ENCODE results near the gene SRRD. TPM values are rescaled to one million over a fixed set of nuclear protein-coding genes. Genes with fewer than 3 reads are reported as not detected.
"Not testable (repeated sequence)": the region's sequence is repeated elsewhere in the genome, so short reads cannot be mapped to it uniquely, and the experiment has no call there.

Gene SRRD
- total RNA-seq, 6 donors from 2014 or later = 6.2 to 25.9 (median 11.3) TPM

- Histone ChIP-seq H3K36me3 (peaks cover 3 to 85% (median 53%) of the 10 kb centered on the region in 4 donors), H3K27ac (no peak overlapping the region), H3K4me1 (peaks cover 0 to 12% (median 6%) of the 10 kb centered on the region in 4 donors), H3K27me3 (no peaks in the 10 kb centered on the region), H3K9me3 (no peaks in the 10 kb centered on the region), H3K4me3 (no peak overlapping the region)
- DNase-seq = no peak
- ATAC-seq (ENCODE audit: low FRiP score in 2 of 2) = no peak
- no peak for TF ChIP-seq CTCF (IDR thresholded peaks at IDR 0.05)
- TF ChIP-seq EP300 (IDR thresholded peaks at IDR 0.05) = no peak
- TF ChIP-seq POLR2A (IDR thresholded peaks at IDR 0.05) = no peak
- no peak for TF ChIP-seq POLR2AphosphoS5 (IDR thresholded peaks at IDR 0.05)
- WGBS, 2 donors = 83 to 84% methylated on average over 15 of the region's 15 CpGs
Measured at GRCh38 chr22:26527574-26528465, 44.1 kb downstream of the SRRD start.

GRCh38 chr22:26528518-26528917 is 44.8 kb downstream of the SRRD start:
- H3K36me3 ChIP-seq = peaks cover 3 to 89% (median 53%) of the 10 kb centered on the region in 4 donors
- ATAC-seq (ENCODE audit: low FRiP score in 2 of 2); H3K27me3 ChIP-seq; DNase-seq; H3K4me3 ChIP-seq; H3K9me3 ChIP-seq: not testable (repeated sequence)
- 85 to 87% methylated on average over 9 of the region's 9 CpGs for WGBS, 2 donors
- H3K27ac ChIP-seq = peak overlapping the region in 2 of 4 donors; percentile 23 to 71
- H3K4me1 ChIP-seq = peaks cover 0 to 12% (median 6%) of the 10 kb centered on the region in 4 donors

- 46 to 73% methylated on average over 2 of the region's 2 CpGs for WGBS, 2 donors
- no peaks in the 10 kb centered on the region for H3K27me3 ChIP-seq
- TF ChIP-seq POLR2AphosphoS5 (IDR thresholded peaks at IDR 0.05) (peak; percentile 46 to 82), EP300 (IDR thresholded peaks at IDR 0.05) (peak in 3 of 4 donors; percentile 45 to 92 (median 83)), POLR2A (IDR thresholded peaks at IDR 0.05) (peak in 1 of 4 donors; percentile 14), CTCF (IDR thresholded peaks at IDR 0.05) (no peak)
- ATAC-seq (ENCODE audit: low FRiP score in 2 of 2) (peak; percentile 32 to 82), DNase-seq (peak in 1 of 2 donors; percentile 73)
- no peaks in the 10 kb centered on the region for H3K9me3 ChIP-seq
- peaks cover 0 to 12% (median 6%) of the 10 kb centered on the region in 4 donors for H3K4me1 ChIP-seq
- peak overlapping the region; percentile 23 to 71 (median 66) for H3K27ac ChIP-seq
- no peak overlapping the region for H3K4me3 ChIP-seq
- H3K36me3 ChIP-seq = peaks cover 3 to 89% (median 54%) of the 10 kb centered on the region in 4 donors
Measured at GRCh38 chr22:26529345-26529744, 45.7 kb downstream of the SRRD start.

GRCh38 chr22:26534171-26534855 is 50.6 kb downstream of the SRRD start:
- Histone ChIP-seq H3K4me3 (no peak overlapping the region), H3K27me3 (no peaks in the 10 kb centered on the region), H3K27ac (no peak overlapping the region), H3K4me1 (peaks cover 0 to 7% (median 5%) of the 10 kb centered on the region in 4 donors), H3K9me3 (no peaks in the 10 kb centered on the region), H3K36me3 (peaks cover 0 to 90% (median 54%) of the 10 kb centered on the region in 4 donors)
- WGBS, 2 donors = 90% methylated on average over 7 of the region's 7 CpGs
- ATAC-seq (ENCODE audit: low FRiP score in 2 of 2) (no peak), DNase-seq (no peak)
- TF ChIP-seq POLR2A (IDR thresholded peaks at IDR 0.05) = no peak

GRCh38 chr22:26534874-26535602 is 51.4 kb downstream of the SRRD start:
- Histone ChIP-seq H3K4me1 (peaks cover 0 to 1% (median 0%) of the 10 kb centered on the region in 4 donors), H3K27me3 (no peaks in the 10 kb centered on the region), H3K9me3 (no peaks in the 10 kb centered on the region), H3K36me3 (peaks cover 0 to 90% (median 58%) of the 10 kb centered on the region in 4 donors), H3K27ac (peak overlapping the region in 2 of 4 donors; percentile 7 to 22), H3K4me3 (no peak overlapping the region)
- 58 to 62% methylated on average over 12 to 13 of the region's 13 CpGs for WGBS, 2 donors
- TF ChIP-seq EP300 (IDR thresholded peaks at IDR 0.05) (no peak), CTCF (IDR thresholded peaks at IDR 0.05) (no peak), POLR2A (IDR thresholded peaks at IDR 0.05) (no peak), POLR2AphosphoS5 (IDR thresholded peaks at IDR 0.05) (no peak)
- ATAC-seq (ENCODE audit: low FRiP score in 2 of 2) (no peak), DNase-seq (no peak)

All from upper lobe of left lung (tissue), 6 donors.